Stomach (tissue), 4 donors: ENCODE results near the gene GLG1.

ENCODE experiments used
- CTCF ChIP-seq, 7 experiments: fragments of 450-650 bp in 4 of 7; fragments of 200-600 bp in 3 of 7; sonication (generic) in 3 of 7; IDR thresholded peaks; one replicate each; pipeline ENCODE4 v1.5.1; 2016 to 2019; ENCODE audit warnings: antibody characterized with exemption in 7 of 7, control low read depth in 2 of 7, mild to moderate bottlenecking in 1 of 7
- EP300 ChIP-seq: sonication (generic); formaldehyde crosslinking; IDR thresholded peaks from one replicate; pipeline ENCODE4 v1.6.1; 2017; ENCODE audit warnings: antibody characterized with exemption

- no peak for TF ChIP-seq CTCF (IDR thresholded peaks at IDR 0.05)
- no peak for TF ChIP-seq EP300
These were observed 22.8 kb downstream of the GLG1 start for GRCh38 chr16:74583926-74584666.
